GM23248 (cell line): ENCODE results near the gene SLBP. TPM values are rescaled to one million over a fixed set of nuclear protein-coding genes. Genes with fewer than 3 reads are reported as not detected.

Experiments
- DNase-seq: peaks from one replicate; pipeline ENCODE4 v3.0.0-alpha.2; 2015
- H2AFZ ChIP-seq: fragments of 200-600 bp; sonication (generic); 2 replicates; pipeline ENCODE4 v1.6.1; 2016; ENCODE audit warnings: antibody characterized with exemption
- H3F3A ChIP-seq: fragments of 200-600 bp; sonication (generic); 2 replicates; pipeline ENCODE4 v1.6.1; 2016; ENCODE audit warnings: mild to moderate bottlenecking, antibody characterized with exemption, mixed run types; ENCODE audit not compliant: insufficient read depth
- H3K27ac ChIP-seq: fragments of 200-600 bp; sonication (generic); 2 replicates; pipeline ENCODE4 v1.5.1; 2016; ENCODE audit warnings: mild to moderate bottlenecking
- H3K27me3 ChIP-seq: fragments of 200-600 bp; sonication (generic); replicated peaks from 2 replicates; pipeline ENCODE4 v1.6.1; 2016; ENCODE audit warnings: mild to moderate bottlenecking; ENCODE audit not compliant: insufficient read depth
- H3K36me3 ChIP-seq: fragments of 200-600 bp; sonication (generic); 2 replicates; pipeline ENCODE4 v1.6.1; 2016; ENCODE audit warnings: low read depth, mild to moderate bottlenecking
- H3K4me1 ChIP-seq: fragments of 200-600 bp; sonication (generic); 2 replicates; pipeline ENCODE4 v1.6.1; 2016; ENCODE audit warnings: mild to moderate bottlenecking; ENCODE audit not compliant: insufficient read depth
- H3K4me2 ChIP-seq: fragments of 200-600 bp; sonication (generic); one replicate; pipeline ENCODE4 v1.6.1; 2016; ENCODE audit warnings: mild to moderate bottlenecking; ENCODE audit not compliant: unreplicated experiment
- H3K4me3 ChIP-seq: fragments of 200-600 bp; sonication (generic); 2 replicates; pipeline ENCODE4 v1.5.1; 2016; ENCODE audit warnings: mild to moderate bottlenecking
- H3K79me2 ChIP-seq: fragments of 200-600 bp; sonication (generic); 2 replicates; pipeline ENCODE4 v1.6.1; 2016; ENCODE audit warnings: mild to moderate bottlenecking; ENCODE audit not compliant: insufficient read depth
- H3K9ac ChIP-seq: fragments of 200-600 bp; sonication (generic); 2 replicates; pipeline ENCODE4 v1.6.1; 2016; ENCODE audit warnings: mild to moderate bottlenecking
- H3K9me2 ChIP-seq: fragments of 200-600 bp; sonication (generic); 2 replicates; pipeline ENCODE4 v1.6.1; 2016; ENCODE audit warnings: mixed run types, mild to moderate bottlenecking, moderate library complexity; ENCODE audit not compliant: insufficient read depth
- H3K9me3 ChIP-seq: fragments of 200-600 bp; sonication (generic); one replicate; pipeline ENCODE4 v1.6.1; 2017; ENCODE audit warnings: low read depth
- H4K20me1 ChIP-seq: fragments of 200-600 bp; sonication (generic); 2 replicates; pipeline ENCODE4 v1.6.0; 2016; ENCODE audit not compliant: insufficient read depth
- EZH2 ChIP-seq: fragments of 200-600 bp; sonication (generic); IDR thresholded peaks from 2 replicates; pipeline ENCODE4 v1.6.1; 2018; ENCODE audit warnings: antibody characterized with exemption, mild to moderate bottlenecking; ENCODE audit not compliant: insufficient read depth, poor library complexity, severe bottlenecking
- EZH2phosphoT487 ChIP-seq: fragments of 200-600 bp; sonication (generic); IDR thresholded peaks from 2 replicates; pipeline ENCODE4 v1.6.1; 2018; ENCODE audit warnings: antibody characterized with exemption, moderate library complexity, mild to moderate bottlenecking, low read depth; ENCODE audit not compliant: insufficient read depth
- WGBS, 2 experiments: methylation state at CpG; one replicate each; pipeline ENCODE4 v1.1.6; 2015 to 2017; ENCODE audit warnings: low lambda C conversion rate in 2 of 2, low coverage in 1 of 2; ENCODE audit errors: missing lambda C conversion rate in 2 of 2; 5-methylcytosine and 5-hydroxymethylcytosine counted together
- in situ Hi-C: fragments of 300-500 bp; cut with MboI; formaldehyde crosslinking; loops from 2 replicates; pipeline ENCODE4 v1.15.0; 2020
- polyA plus RNA-seq: library from polyadenylated mRNA; unstranded; fragments of >200 nt; fragmentation: Nextera tagmentation; extraction: Ambion mirVana; gene quantifications from 2 replicates; pipeline ENCODE4 v1.2.1, GENCODE V29; 2016
- total RNA-seq: library from RNA; depleted of rRNA; stranded (reverse); fragments of >200 nt; shearing (Covaris generic); gene quantifications from 2 replicates; pipeline ENCODE4 v1.2.3, GENCODE V29; 2014

Gene SLBP
- total and polyA plus RNA-seq, 2 experiments from 2014 or later = 72.7 to 85.8 TPM

- in situ Hi-C loops = no loop called here
- Histone ChIP-seq H3K27ac (peak overlapping the region; percentile 92), H2AFZ (peak overlapping the region; percentile 72), H3K9me2 (no peaks in the 10 kb centered on the region), H3K36me3 (no peaks in the 10 kb centered on the region), H3K27me3 (no peaks in the 10 kb centered on the region), H4K20me1 (0 out of 2 replicates have a peak, but pooled peaks cover 5% of the 10 kb centered on the region), H3K79me2 (peaks cover 73% of the 10 kb centered on the region), H3K9ac (peak overlapping the region; percentile 94), H3F3A (peaks cover 37% of the 10 kb centered on the region), H3K4me3 (peak overlapping the region; percentile 97), H3K9me3 (no peaks in the 10 kb centered on the region), H3K4me1 (peaks cover 21% of the 10 kb centered on the region), H3K4me2 (peak overlapping the region; percentile 94)
- DNase-seq = peak; percentile 83
- 0 to 1% methylated on average over 47 to 55 of the region's 85 CpGs for WGBS, 2 experiments
- no peak for TF ChIP-seq EZH2phosphoT487
- TF ChIP-seq EZH2 = no peak
These were observed 426 bp downstream of the SLBP start for GRCh38 chr4:1711571-1712215.

GRCh38 chr4:1711055-1711570 lies 1.0 kb downstream of the SLBP start:
- Histone ChIP-seq H3K9me3 (no peaks in the 10 kb centered on the region), H3K9ac (peak overlapping the region; percentile 94), H3K27me3 (no peaks in the 10 kb centered on the region), H3K4me1 (peaks cover 21% of the 10 kb centered on the region), H3K9me2 (no peaks in the 10 kb centered on the region), H2AFZ (peak overlapping the region; percentile 72), H3K27ac (peak overlapping the region; percentile 92), H3K4me2 (peak overlapping the region; percentile 94), H3K4me3 (peak overlapping the region; percentile 97), H3F3A (peaks cover 37% of the 10 kb centered on the region), H3K36me3 (no peaks in the 10 kb centered on the region; the same call in 1 of the 2 replicates), H4K20me1 (0 out of 2 replicates have a peak, but pooled peaks cover 5% of the 10 kb centered on the region), H3K79me2 (peaks cover 73% of the 10 kb centered on the region)
- peak; percentile 50 for DNase-seq
- 14 to 19% methylated on average over 20 to 22 of the region's 22 CpGs for WGBS, 2 experiments
- TF ChIP-seq EZH2 (no peak), EZH2phosphoT487 (no peak)
- in situ Hi-C loops = no loop called here

DNA sequence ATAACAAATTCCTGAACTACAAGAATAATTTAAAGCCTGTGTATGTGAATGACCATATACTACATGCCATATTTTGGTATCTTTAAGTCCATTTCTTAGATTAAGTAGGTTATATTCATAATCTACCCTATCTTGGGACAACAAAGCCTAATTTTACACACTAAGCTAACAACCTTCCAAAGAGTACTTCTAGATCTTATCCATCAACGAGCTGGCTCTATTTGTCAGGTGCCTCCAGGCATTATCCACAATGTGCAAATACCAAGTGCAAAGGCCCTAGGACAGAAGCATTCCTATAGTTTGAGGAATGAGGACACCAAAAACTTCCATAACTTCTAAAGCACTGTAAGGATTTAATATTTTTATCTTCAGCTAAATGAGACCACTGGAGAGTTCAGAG lies 3.5 kb downstream of the SLBP start:
- Histone ChIP-seq H3K4me2 (peak overlapping the region; percentile 11), H3K27ac (no peak overlapping the region), H2AFZ (no peak overlapping the region), H3F3A (peaks cover 23% of the 10 kb centered on the region), H3K9me2 (no peaks in the 10 kb centered on the region), H3K4me3 (no peak overlapping the region), H3K4me1 (peaks cover 17% of the 10 kb centered on the region), H3K27me3 (no peaks in the 10 kb centered on the region), H3K9ac (no peak overlapping the region), H3K79me2 (peaks cover 87% of the 10 kb centered on the region), H4K20me1 (0 out of 2 replicates have a peak, but pooled peaks cover 5% of the 10 kb centered on the region), H3K9me3 (no peaks in the 10 kb centered on the region), H3K36me3 (peaks cover 8% of the 10 kb centered on the region; the same call in 1 of the 2 replicates)
- DNase-seq = no peak
- no peak for TF ChIP-seq EZH2phosphoT487
- TF ChIP-seq EZH2 = no peak
- WGBS, 2 experiments = 43 to 46% methylated on average over 1 of the region's 1 CpG
- in situ Hi-C loops = no loop called here

GRCh38 chr4:1706358-1706757 lies 5.8 kb downstream of the SLBP start:
- no peak overlapping the region for H2AFZ ChIP-seq
- no peak overlapping the region for H3K4me3 ChIP-seq
- H3F3A ChIP-seq = peaks cover 22% of the 10 kb centered on the region; the same call in 1 of the 2 replicates
- peaks cover 16% of the 10 kb centered on the region for H3K36me3 ChIP-seq
- H3K4me2 ChIP-seq = no peak overlapping the region
- in situ Hi-C loops = no loop called here
- H3K9me3 ChIP-seq = no peaks in the 10 kb centered on the region
- TF ChIP-seq EZH2phosphoT487 (no peak), EZH2 (no peak)
- DNase-seq = no peak
- no peaks in the 10 kb centered on the region for H3K27me3 ChIP-seq
- WGBS, 2 experiments = 90 to 93% methylated on average over 6 of the region's 6 CpGs
- H3K4me1 ChIP-seq = peaks cover 10% of the 10 kb centered on the region
- H3K27ac ChIP-seq = no peak overlapping the region
- peaks cover 98% of the 10 kb centered on the region for H3K79me2 ChIP-seq
- H3K9ac ChIP-seq = no peak overlapping the region
- 0 out of 2 replicates have a peak, but pooled peaks cover 5% of the 10 kb centered on the region for H4K20me1 ChIP-seq
- H3K9me2 ChIP-seq = no peaks in the 10 kb centered on the region
